ENCODE measurements around the gene DCAKD.

Gene DCAKD

GRCh38 chr17:45070001-45070400 is 18.6 kb upstream of the DCAKD start:
- H3K4me3 ChIP-seq (replicated peaks in 1 of 2; ENCODE audit: low read depth in 2 of 2, low read length in 2 of 2): no peak overlapping the region
- DNase-seq (ENCODE audit: low read depth in 2 of 2): no peak
- no peak for TF ChIP-seq CTCF (IDR thresholded peaks at IDR 0.05; ENCODE audit: low read depth, low read length)

GRCh38 chr17:45067637-45068036 is 16.2 kb upstream of the DCAKD start:
- DNase-seq (ENCODE audit: low read depth in 2 of 2): no peak
- no peak for TF ChIP-seq CTCF (IDR thresholded peaks at IDR 0.05; ENCODE audit: low read depth, low read length)
- no peak overlapping the region for H3K4me3 ChIP-seq (replicated peaks in 1 of 2; ENCODE audit: low read depth in 2 of 2, low read length in 2 of 2)

GRCh38 chr17:45063198-45063597 is 11.8 kb upstream of the DCAKD start:
- H3K4me3 ChIP-seq (replicated peaks in 1 of 2; ENCODE audit: low read depth in 2 of 2, low read length in 2 of 2): no peak overlapping the region
- no peak for TF ChIP-seq CTCF (IDR thresholded peaks at IDR 0.05; ENCODE audit: low read depth, low read length)
- DNase-seq (ENCODE audit: low read depth in 2 of 2): no peak

- peak overlapping the region; percentile 80 to 98 for H3K4me3 ChIP-seq (replicated peaks in 1 of 2; ENCODE audit: low read depth in 2 of 2, low read length in 2 of 2)
- DNase-seq (ENCODE audit: low read depth in 2 of 2): no peak
- TF ChIP-seq CTCF (IDR thresholded peaks at IDR 0.05; ENCODE audit: low read depth, low read length): no peak
These were observed 10.3 kb upstream of the DCAKD start for GRCh38 chr17:45061606-45062205.

GRCh38 chr17:45060797-45061605 is 9.6 kb upstream of the DCAKD start, which contains the start of gene NMT1:
Gene NMT1, plus strand, starts transcription at chr17:45061317. Its CDS starts 13 bp downstream, at chr17:45061330.
- H3K4me3 ChIP-seq (replicated peaks in 1 of 2; ENCODE audit: low read depth in 2 of 2, low read length in 2 of 2): peak within 1 kb of the TSS; percentile 80 to 98
- peak; percentile 100 for DNase-seq (ENCODE audit: low read depth in 2 of 2)
- no peak for TF ChIP-seq CTCF (IDR thresholded peaks at IDR 0.05; ENCODE audit: low read depth, low read length)

GRCh38 chr17:45060382-45060796 is 9.0 kb upstream of the DCAKD start:
- DNase-seq (ENCODE audit: low read depth in 2 of 2): no peak
- H3K4me3 ChIP-seq (replicated peaks in 1 of 2; ENCODE audit: low read depth in 2 of 2, low read length in 2 of 2): peak overlapping the region; percentile 75 to 98
- TF ChIP-seq CTCF (IDR thresholded peaks at IDR 0.05; ENCODE audit: low read depth, low read length): no peak
